Measurements from ENCODE around the gene PARP12.
A peak's percentile ranks its signal among the peaks of the same experiment; 100 is the strongest.

Gene PARP12

DNA sequence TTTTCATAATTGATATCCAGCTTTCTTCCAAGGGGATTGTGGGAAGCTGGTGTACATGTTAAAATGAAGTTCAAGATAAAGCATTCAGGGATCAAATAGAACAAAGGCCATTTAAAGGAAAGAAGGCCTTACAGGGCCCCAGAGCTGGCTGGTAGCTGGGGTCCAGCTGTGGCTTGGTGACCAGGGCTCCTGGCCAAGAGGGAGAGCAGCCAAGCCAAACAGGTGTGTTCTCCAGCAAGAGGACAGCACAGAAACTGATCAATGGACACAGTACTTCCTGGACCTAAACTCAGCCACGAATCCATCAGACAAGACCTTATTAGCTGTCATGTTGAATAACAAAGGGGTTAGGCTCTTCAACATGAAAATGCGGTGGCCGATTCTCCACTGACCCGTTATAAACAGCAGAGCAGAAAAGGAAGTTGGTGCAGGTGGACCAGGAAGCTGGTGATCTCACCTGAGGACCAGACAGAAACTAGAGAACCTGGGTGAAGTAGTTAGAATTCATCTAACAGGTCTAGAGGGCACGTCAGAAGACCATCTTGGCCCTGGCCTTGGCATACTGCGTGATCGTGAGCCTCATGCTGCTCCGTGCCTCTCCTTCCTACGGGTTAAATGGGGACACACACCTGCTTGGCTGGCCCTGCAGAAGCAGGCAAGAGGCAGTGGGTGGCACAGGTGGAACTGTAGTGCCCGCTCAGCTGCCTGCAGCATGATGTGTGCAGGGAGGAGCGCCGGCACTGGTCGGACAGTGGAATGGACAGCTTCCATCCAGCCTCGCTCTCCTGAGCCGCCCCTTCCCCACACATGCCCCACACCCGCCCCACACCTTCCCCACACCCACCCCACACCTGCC lies 53.8 kb downstream of the PARP12 start:
- DNase-seq, result no peak

GRCh38 chr7:140007051-140007690 lies 55.6 kb downstream of the PARP12 start:
- no peak for DNase-seq

DNA sequence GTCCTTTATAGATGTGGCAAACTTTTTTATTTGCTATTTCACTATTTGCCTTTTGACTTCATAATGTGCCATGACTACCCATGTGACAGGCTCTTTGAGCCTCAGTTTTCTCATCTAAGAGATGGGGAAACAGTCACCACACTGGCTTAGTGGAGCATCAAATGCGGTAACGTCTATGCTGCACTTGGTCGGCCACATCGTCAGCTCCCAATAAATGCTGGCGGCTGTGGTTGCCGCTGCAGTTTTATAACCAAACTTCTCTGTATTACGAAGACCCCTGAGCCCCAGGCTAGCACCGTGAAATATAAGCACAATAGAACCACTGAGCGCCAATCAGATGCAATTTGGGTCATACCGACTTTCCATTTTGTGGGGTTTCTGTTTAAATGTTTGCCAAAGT lies 56.2 kb downstream of the PARP12 start:
- DNase-seq, result no peak

DNA sequence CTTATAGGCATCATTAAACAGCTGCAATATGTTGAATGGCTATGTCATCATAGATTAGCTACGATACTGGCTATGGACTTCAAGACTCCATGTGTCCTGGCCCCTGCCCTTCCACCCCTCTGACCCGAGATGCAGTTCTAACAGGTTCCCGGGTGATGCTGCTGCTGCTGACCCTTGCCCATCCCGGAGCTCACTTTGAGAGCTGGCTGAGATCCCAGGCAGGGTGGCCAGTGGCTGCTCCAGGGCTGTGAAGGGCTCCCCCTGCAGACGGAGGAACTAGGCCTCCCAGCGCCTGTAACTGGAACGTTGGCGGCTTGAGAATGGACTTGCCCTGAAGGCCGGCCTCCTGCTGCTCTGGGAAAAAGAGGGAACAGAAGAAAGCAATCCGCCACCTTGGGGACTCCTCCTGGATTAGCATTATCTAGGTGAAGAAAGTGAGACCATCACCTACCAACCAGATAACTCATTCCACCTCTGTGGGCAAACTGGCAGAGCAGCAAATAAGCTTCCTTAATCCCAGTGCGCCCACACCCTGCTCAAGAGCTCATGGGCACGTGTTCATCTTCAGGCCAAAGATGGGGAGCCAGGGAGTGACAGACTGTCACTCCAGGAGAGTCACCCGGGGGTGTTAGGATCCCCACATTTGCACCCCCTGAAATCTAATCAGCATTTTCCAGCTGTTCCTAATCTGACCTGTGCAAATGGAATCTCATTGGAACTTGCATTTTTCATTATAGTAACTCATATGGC lies 56.8 kb downstream of the PARP12 start:
- no peak for DNase-seq

DNA sequence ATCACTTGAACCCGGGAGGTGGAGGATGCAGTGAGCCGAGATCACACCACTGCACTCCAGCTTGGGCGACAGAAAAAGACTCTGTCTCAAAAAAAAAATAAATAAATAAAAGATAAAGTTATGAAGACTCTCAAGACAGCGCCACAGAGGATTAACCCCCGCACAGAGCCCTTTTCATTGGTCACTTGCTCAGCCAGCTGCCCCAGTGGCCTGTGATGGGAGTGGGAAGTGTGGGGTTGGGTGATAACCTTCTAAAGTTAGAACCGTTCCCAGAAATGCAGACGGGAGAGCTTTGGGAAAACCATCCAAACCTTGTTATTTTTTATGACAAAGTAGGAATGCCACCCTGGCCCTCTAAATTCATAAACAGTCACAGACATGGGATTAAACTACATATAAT lies 57.4 kb downstream of the PARP12 start:
- DNase-seq, result no peak

- no peak for DNase-seq
Measured at GRCh38 chr7:140004672-140005071, 58.1 kb downstream of the PARP12 start.

- peak; percentile 40 for DNase-seq
Measured at GRCh38 chr7:140003913-140004382, 58.8 kb downstream of the PARP12 start.

GRCh38 chr7:140000666-140001268 lies 62.0 kb downstream of the PARP12 start:
- DNase-seq, result no peak

DNA sequence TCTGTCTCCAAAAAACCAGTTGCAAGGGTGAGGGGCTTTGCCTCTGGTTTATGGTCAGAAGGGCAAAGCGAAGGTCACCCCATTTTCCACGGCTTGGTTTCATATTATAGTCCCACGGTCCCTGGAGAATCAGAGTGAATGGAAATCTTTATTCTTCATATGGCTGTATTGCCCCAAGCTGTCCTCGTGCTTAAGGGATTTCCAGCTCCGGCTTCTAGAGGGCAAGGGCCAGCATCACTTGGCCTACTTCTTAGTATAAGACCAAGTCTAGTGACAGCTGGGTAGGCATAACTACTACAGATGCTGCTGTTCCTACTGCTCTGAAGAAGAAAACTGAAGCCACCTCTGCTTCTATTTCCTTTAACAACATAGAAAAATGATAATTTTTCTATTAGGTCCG lies 63.2 kb downstream of the PARP12 start:
- DNase-seq, result no peak

DNA sequence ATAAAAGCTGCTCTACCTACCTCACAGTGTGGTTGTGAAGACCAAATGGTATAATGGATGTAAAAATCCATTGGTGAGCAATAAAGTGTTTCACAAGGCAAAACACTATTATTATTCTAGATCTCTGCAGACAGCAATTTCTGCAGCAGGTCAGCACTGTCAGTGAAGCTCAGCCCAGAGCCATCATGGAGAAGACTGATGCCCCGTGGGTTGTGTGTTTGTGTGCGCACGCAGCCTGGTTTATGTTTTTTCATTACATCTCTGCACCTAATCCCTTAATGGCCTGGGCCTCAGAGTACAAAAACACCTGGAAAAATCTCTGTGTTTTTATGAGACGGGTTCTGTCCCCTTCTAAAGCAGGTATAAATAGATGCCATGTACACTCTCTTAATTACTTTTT lies 64.2 kb downstream of the PARP12 start:
- no peak for DNase-seq

DNA sequence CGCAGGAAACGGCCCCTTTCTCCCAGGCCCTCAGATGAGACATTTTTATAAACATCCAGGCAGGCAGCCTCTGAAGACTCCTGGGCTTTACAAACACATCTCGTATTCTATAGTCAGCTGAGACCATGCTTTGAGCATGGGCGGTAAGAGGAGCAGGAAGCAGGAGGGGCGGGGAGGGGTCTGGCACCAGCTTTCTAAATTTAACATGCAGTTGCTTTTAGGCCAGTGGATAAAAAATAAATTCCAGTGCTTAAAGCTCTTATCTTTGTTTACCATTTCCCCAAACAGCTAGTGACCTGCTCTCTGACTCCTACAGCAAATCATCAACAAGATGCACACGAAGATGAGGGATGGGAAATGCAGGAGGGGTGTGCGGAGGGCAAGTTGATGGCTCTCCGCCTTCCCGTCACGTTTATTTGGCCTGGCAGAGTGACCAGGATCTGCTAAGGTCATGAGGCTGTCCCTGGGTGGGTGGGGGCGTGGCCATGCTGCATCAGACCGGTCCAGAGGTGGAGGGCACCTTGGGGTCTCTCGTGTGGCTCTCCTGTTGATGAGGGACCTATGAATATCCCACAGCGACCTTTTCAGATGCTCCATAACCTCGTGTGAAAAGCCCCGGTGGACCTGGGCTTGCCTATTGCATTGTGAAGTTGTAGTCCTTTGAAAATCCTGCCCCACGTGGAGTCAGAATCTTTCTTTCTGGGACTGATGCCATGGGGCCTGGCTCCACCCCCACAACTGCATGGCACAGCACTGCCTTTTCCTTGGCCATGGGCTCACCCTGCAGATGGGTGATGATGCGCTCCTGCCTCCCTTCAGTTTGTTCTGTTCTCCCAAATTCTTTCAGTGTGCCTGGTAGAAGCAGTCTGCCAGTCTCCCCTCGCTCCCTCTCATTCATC lies 67.5 kb downstream of the PARP12 start:
- DNase-seq, result no peak

- no peak for DNase-seq
Measured at GRCh38 chr7:139994356-139994755, 68.4 kb downstream of the PARP12 start.

- no peak for DNase-seq
Measured at GRCh38 chr7:139993592-139993991, 69.2 kb downstream of the PARP12 start.

DNA sequence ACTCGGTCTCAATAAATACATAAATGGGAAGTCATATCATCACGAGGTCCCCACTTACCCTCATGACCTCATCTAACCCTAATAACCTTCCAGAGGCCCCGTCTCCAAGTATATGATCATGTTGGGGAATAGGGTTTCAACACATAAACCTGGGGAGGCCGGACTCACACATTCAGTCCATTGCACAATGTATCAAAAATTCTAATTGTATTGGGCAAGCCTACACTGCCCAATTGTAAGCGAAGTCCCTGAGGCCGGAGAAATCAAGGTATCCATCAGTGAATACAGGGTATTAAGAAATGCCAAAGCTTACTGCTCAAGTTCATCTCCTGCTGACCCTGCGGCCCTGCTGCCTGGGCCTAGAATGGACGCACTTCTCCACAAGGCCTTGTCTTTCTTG lies 69.6 kb downstream of the PARP12 start:
- DNase-seq, result no peak

- DNase-seq, result no peak
Measured at GRCh38 chr7:139992353-139993044, 70.3 kb downstream of the PARP12 start.

DNA sequence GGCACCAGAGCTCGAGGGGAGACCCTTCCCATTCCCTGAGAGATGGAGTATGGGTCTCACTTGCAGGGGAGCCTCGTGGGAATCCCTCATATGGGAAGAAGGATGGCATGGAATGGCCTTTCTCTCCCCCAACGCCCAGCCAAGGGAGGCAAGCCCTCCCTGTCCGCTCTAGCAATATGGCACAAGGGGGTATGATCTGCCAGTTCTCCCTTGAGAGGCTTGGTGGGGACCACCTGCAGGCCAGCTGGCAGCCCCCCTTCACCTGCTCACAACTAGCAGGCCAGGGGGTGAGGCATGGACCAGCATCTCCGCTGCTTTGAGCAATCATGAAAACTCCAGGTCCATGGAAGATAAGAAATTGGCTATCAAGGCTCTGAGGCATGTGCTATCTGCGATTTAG lies 70.8 kb downstream of the PARP12 start:
- no peak for DNase-seq

GRCh38 chr7:139991269-139991666 lies 71.5 kb downstream of the PARP12 start:
- no peak for DNase-seq

GRCh38 chr7:139990571-139991268 lies 72.0 kb downstream of the PARP12 start:
- DNase-seq, result no peak

DNA sequence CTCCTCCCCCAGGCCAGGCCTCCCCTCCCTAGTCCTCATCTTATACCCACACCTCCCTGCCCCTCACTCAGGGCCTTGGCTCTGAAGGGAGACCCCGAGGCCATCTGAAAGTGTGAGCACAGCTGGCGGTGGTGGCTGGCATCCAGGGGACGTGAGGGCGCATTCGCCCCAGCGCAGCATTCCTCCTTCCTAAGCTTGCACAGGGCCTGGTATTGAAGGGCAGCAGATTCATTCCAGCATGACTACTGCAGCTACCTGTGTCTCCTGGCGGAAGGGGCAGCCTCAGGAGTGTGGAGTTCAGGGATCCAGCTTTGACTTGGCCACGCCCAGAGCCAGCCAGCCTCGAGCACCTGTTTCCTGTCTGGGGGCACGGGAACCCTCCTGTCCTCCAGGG lies 72.6 kb downstream of the PARP12 start:
- DNase-seq, result no peak

GRCh38 chr7:139989366-139990141 lies 73.2 kb downstream of the PARP12 start:
- DNase-seq, result no peak

Measured in GDM1 (cell line).